Activated T-cell treated with anti-CD3 and anti-CD28 coated beads, Interleukin-2, amount 50 U/mL, for 24 hours (primary cell): Measurements from ENCODE around the gene SERPINB2.
A peak's percentile ranks its signal among the peaks of the same experiment; 100 is the strongest.
"Not testable (repeated sequence)": the region's sequence is repeated elsewhere in the genome, so short reads cannot be mapped to it uniquely, and the experiment has no call there.

Experiments used
- DNase-seq: peaks from one replicate; pipeline ENCODE4 v3.0.0-alpha.2; 2020
- H3K27ac Mint-ChIP-seq: 2 replicates; pipeline ENCODE4 v1.8.0; 2020; ENCODE audit warnings: mild to moderate bottlenecking, mixed read lengths
- H3K27me3 Mint-ChIP-seq: 2 replicates; pipeline ENCODE4 v1.8.0; 2020; ENCODE audit warnings: mixed read lengths
- H3K36me3 Mint-ChIP-seq: 2 replicates; pipeline ENCODE4 v1.8.0; 2020; ENCODE audit warnings: low read depth, mixed read lengths
- H3K4me1 Mint-ChIP-seq: 2 replicates; pipeline ENCODE4 v1.8.0; 2020; ENCODE audit warnings: low read depth, mixed read lengths
- H3K4me3 Mint-ChIP-seq: 2 replicates; pipeline ENCODE4 v1.8.0; 2020; ENCODE audit warnings: mild to moderate bottlenecking, moderate library complexity, mixed read lengths
- H3K9me3 Mint-ChIP-seq: 2 replicates; pipeline ENCODE4 v1.8.0; 2020; ENCODE audit warnings: mixed read lengths

SERPINB2 gene

GRCh38 chr18:63936932-63937393, 49.5 kb downstream of the SERPINB2 start:
- Mint-ChIP-seq H3K27me3 (peaks cover 44% of the 10 kb centered on the region), H3K4me3 (no peak overlapping the region), H3K36me3 (no peaks in the 10 kb centered on the region), H3K4me1 (peaks cover 5% of the 10 kb centered on the region), H3K27ac (no peak overlapping the region), H3K9me3 (no peaks in the 10 kb centered on the region)
- no peak for DNase-seq

- peaks cover 52% of the 10 kb centered on the region for H3K27me3 Mint-ChIP-seq
- no peaks in the 10 kb centered on the region for H3K9me3 Mint-ChIP-seq
- no peak overlapping the region for H3K27ac Mint-ChIP-seq
- H3K4me1 Mint-ChIP-seq, result peaks cover 5% of the 10 kb centered on the region
- no peak for DNase-seq
- no peak overlapping the region for H3K4me3 Mint-ChIP-seq
- no peaks in the 10 kb centered on the region for H3K36me3 Mint-ChIP-seq
Observed at GRCh38 chr18:63940008-63940407, 52.5 kb downstream of the SERPINB2 start.

- H3K9me3 Mint-ChIP-seq, DNase-seq, H3K4me1 Mint-ChIP-seq, H3K4me3 Mint-ChIP-seq, H3K36me3 Mint-ChIP-seq, H3K27ac Mint-ChIP-seq: not testable (repeated sequence)
- peaks cover 53% of the 10 kb centered on the region for H3K27me3 Mint-ChIP-seq
Observed at GRCh38 chr18:63940543-63941050, 53.1 kb downstream of the SERPINB2 start.

GRCh38 chr18:63947051-63947790, 59.7 kb downstream of the SERPINB2 start:
- peaks cover 4% of the 10 kb centered on the region for H3K36me3 Mint-ChIP-seq
- H3K27me3 Mint-ChIP-seq, result peaks cover 57% of the 10 kb centered on the region
- peak overlapping the region; percentile 31 for H3K27ac Mint-ChIP-seq
- DNase-seq, result no peak
- H3K4me3 Mint-ChIP-seq, result no peak overlapping the region
- H3K4me1 Mint-ChIP-seq, result peaks cover 40% of the 10 kb centered on the region
- H3K9me3 Mint-ChIP-seq, result peaks cover 5% of the 10 kb centered on the region

GRCh38 chr18:63949068-63949737, 61.7 kb downstream of the SERPINB2 start, which contains the start of gene HMSD:
HMSD (plus strand) TSS chr18:63949301; CDS start chr18:63953456, 4,155 bp downstream.
- H3K9me3 Mint-ChIP-seq, result peaks cover 5% of the 10 kb centered on the region
- H3K27me3 Mint-ChIP-seq, result peaks cover 44% of the 10 kb centered on the region
- peaks cover 4% of the 10 kb centered on the region for H3K36me3 Mint-ChIP-seq
- peak; percentile 71 for DNase-seq
- peak within 1 kb of the TSS; percentile 92 for H3K27ac Mint-ChIP-seq
- peak within 1 kb of the TSS; percentile 81 for H3K4me3 Mint-ChIP-seq
- peaks cover 46% of the 10 kb centered on the region for H3K4me1 Mint-ChIP-seq

- DNase-seq, result no peak
Observed at GRCh38 chr18:63951302-63951705, 63.8 kb downstream of the SERPINB2 start.

More at GRCh38 chr18:63951302-63951705, 63.8 kb downstream of the SERPINB2 start:
- Mint-ChIP-seq H3K4me1 (peaks cover 46% of the 10 kb centered on the region), H3K36me3 (peaks cover 4% of the 10 kb centered on the region), H3K9me3 (peaks cover 5% of the 10 kb centered on the region), H3K27me3 (peaks cover 41% of the 10 kb centered on the region), H3K27ac (peak overlapping the region; percentile 83), H3K4me3 (peak overlapping the region; percentile 45)
